ENCODE data around the gene TBCD.

Gene TBCD

DNA sequence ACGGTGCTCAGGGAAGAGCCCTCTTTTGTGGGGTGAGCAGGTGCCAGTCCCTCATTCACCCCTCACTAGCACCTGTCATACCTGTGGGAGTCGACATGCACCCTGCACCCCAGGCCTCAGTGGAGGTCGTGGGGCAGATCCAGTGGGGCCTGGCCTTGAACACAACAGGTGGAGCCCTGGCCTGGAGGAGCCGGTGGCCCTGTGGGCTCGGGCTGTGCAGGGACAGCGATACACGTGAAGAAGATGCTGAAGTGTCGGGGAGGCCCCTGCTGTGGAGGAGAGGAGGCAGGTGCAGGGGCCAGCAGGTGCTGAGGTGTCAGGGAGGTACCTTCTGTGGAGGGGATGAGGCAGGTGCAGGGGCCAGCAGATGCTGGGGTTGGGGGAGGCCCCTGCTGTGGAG is 56.1 kb downstream of the TBCD start:
- FAIRE-seq: no peak
- no peak for DNase-seq (ENCODE audit: insufficient read length, low spot score)

DNA sequence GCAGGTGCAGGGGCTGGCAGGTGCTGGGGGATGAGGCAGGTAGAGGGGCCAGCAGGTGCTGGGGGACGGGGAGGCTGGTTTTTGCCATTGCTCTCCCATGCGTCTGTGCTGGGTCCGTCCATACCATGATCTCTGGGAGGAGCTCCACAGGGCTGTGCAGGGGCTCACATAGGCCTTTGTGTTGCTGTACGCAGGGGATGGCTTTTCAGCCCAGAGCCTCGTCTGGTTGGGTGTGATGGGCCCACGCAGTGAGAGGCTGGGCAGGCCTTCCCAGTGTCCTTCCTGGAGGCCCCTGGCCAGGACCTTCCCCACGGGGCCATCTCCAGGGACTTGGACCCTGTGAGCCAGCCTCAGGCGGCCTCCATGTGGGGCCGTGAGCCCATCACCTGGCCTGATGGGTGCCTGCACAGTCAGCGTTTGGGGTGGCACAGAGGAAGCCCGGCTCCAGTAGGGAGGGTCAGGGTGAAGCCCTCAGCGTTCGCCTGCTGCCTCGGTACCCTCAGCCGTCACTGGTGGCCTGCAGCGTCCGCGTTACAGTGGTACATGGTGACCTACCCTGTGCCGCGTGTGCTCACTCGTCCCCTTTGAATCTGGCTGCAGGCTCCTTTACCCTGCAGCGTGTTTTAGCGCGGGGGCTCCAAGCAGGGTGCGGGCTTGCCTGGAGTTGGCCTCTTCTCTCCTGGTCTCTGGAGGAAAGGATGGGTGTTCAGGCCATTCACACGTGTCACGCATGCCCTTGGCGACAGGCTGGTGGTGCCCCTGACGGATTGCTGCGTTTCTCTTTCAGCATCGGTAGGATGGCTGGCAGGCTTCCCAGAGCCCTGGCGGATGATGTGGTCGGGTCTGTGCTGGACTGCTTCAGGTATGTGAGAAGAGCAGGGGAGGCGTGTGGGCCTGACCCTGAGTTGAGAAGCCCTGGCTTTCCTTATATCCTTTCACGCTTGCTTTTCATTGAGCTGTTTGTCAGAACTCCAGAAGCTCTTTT is 57.3 kb downstream of the TBCD start:
- no peak for FAIRE-seq
- DNase-seq (ENCODE audit: insufficient read length, low spot score): no peak

DNA sequence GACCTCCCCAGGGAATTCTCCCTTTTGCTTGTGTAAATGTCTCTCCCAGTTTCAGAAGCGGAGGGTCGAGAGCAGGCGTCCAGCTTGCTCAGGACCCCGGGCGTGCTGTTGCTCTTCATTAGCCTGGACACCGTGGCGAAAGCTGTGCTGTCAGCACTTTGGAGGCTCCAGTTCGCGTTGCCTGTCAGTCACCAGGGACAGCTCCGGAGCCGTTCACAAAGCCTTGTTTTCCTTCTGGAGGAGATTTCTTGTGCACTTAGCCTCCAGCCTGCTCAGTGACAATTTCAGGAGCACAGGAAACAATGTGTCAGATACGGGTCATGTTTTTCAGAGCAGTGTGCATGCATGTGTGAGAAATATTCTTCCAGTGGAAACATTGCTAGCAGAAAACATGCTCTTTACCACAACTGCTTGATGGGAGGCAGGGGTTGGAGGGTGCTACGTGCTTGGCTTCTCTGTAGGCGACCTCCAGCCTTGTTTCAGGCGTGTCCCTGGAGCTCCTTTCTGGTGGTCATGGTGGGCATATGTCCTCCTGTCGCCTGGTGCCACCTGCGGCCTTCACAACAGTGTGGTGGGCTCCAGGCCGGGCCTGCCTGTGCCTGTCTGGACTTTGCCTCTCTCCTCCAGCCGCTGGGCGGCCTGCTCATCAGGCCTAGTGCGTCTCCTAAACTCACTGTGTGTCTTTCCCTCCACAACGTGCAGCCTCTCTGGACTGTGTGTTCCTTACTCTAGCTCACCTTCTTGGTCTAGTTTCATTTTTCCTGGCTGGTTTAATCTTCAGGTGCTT is 59.0 kb downstream of the TBCD start:
- FAIRE-seq: no peak
- DNase-seq (ENCODE audit: insufficient read length, low spot score): no peak

DNA sequence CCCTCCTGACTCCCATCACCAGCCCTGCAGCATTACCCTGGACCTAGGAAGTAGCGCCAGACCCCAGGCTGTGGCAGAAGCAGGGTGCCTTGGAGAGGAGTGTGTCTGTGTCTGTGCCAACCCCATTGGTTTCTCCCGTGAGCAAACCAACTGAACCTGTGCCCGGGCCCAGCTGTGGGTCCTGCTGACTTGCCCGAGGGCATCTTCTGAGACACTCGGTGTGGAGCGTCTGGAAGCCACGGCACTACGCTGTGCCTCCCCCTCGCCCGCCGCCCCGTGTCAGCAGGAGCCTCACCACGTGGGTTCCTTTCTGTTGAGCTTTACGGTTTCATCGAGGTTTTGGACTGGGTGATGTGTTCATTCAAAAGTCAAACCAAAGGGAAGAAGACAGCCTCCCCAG is 60.2 kb downstream of the TBCD start:
- FAIRE-seq (no peak), DNase-seq (ENCODE audit: insufficient read length, low spot score) (no peak)

DNA sequence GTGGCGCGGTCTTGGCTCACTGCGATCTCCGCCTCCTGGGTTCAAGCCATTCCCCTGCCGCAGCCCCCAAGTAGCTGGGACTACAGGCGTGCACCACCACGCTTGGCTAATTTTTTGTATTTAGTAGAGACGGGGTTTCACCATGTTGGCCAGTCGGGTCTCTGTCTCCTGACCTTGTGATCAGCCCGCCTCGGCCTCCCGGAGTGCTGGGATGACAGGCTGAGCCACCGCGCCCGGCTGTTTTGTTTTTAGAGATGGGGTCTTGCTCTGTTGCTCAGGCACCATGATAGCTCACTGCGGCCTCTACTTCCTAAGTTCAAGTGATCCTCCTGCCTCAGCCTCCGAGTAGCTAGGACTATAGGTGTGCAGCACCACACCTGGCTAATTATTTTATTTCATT is 60.7 kb downstream of the TBCD start:
- FAIRE-seq (no peak), DNase-seq (ENCODE audit: insufficient read length, low spot score) (no peak)

DNA sequence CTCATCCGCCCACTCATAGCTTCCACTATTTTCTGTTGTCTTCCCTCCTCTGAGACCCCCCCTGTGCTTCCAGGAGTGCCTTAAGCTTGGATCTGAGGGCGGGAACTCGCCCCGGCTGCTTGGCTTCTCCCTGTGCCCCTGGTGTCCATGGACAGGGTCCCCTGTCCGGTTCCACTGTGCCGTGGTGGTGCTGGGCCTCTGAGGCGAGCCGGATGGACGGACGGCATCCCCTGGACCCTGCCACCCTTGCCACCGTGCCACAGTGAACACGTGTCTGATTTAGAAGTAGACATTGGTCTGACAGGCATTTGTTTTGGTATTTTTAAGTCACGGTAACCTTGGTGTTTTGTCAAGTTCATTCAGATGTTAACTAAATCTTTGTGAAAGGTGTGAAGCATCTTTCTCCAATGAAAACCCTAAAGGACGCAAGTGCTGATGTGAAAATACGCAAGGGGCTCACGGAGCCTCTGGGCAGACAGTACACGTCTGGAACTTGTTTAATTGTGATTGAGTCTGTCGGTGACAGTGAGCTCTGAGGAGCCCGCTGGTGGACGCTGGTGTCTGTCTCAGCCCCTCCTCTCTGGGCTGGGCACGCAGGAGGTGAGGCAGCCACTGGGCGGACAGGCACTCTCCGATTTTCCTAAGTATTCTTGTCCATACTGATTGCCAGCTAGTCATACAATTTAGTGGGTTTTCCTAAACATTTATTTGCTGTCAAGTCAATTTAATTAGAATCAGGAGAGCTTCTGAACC is 61.6 kb downstream of the TBCD start:
- no peak for FAIRE-seq
- DNase-seq (ENCODE audit: insufficient read length, low spot score): no peak

DNA sequence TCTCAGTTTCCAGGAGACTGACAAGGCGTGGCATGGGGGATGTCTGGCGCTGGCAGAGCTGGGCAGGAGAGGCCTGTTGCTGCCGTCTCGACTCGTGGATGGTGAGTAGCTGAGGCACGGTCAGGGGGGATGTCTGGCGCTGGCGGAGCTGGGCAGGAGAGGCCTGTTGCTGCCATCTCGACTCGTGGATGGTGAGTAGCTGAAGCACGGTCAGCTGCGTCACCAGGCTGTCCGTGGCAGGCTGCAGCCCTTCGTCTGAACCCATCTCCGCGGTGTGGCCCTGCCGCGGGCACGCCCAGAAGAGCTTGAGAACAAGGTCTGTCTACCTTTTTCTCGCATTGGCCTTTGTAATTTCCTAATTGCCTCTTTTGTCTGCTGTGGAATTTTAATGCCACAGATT is 63.0 kb downstream of the TBCD start:
- FAIRE-seq: no peak
- DNase-seq (ENCODE audit: insufficient read length, low spot score): no peak

DNA sequence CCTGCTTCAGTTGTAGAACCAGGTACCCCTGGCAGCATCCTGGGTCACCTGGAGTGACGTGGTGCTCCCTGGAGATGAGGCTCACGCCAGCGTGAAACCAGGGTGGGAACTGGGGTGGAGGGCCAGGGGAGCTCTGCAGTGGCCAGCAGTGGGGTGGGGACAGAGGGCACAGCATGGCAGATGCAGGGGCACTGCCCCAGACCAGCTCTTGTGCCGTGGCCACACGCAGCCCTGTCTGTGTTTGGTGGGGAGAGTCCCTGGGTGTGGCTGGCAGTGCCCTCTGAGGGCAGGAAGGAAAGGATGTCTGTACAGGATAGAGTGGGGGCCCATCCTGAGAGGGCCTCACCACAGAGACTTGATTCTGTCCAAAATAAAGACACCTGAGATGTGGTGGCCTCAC is 63.5 kb downstream of the TBCD start:
- no peak for FAIRE-seq
- DNase-seq (ENCODE audit: insufficient read length, low spot score): no peak

DNA sequence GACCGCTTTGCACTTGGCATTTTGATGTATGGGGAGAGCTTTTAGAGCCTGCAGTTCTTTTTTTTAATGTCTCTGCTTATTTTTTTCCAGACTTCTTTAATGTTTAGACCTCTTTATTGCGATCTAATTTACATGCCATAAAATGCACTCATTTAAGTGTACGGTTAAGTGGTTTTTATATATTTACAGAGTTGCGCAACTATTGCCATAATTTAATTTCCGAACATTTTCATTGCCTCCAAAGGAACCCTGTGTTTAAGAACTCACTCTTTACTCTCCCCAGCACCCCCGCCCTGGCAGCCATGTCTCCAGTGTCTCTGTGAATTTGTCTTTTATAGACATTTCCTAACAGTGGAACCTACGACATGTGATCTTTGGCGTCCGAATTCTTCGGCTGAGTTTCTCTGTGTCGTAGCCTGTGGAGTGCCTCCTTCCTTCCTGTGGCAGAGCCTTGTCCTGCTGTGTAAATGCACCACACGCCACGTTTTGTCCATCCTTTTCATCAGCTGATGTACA is 64.0 kb downstream of the TBCD start:
- FAIRE-seq (no peak), DNase-seq (ENCODE audit: insufficient read length, low spot score) (no peak)

DNA sequence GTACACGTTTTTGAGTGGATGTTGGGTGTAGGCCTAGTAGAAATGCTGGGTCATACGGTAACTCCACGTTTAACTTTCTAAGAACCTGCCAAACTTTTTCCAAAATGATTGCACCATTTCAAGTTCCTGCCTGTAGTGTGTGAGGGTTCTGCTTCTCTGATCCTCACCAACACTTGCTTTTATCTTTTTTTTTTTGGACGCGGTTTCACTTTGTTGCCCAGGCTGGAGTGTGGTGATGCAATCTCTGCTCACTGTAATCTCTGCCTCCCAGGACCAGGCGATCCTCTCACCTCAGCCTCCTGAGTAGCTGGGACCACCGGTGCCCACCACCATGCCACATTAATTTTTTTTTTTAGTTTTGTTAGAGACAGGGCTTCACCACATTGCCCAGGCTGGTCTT is 64.5 kb downstream of the TBCD start:
- FAIRE-seq (no peak), DNase-seq (ENCODE audit: insufficient read length, low spot score) (no peak)

DNA sequence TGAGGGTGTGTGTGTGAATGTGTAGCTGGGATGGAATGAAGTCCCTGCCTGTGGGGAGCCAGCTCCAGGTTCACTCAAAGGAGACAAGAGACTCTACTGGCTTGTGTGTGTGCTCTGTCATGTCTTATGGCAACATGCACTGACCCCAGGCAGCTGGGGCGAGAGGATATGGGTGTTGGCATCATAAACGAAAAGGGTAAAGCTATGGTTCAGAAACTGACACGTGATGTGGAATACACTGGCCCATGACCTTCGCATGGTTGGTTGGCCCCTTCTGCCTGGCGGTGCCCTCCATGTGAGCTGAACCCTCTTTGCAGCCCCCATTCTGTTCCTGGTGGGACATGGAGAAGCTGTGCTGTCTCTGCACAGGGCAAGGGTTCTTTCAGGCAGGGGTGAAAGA is 66.1 kb downstream of the TBCD start:
- FAIRE-seq (no peak), DNase-seq (ENCODE audit: insufficient read length, low spot score) (no peak)

DNA sequence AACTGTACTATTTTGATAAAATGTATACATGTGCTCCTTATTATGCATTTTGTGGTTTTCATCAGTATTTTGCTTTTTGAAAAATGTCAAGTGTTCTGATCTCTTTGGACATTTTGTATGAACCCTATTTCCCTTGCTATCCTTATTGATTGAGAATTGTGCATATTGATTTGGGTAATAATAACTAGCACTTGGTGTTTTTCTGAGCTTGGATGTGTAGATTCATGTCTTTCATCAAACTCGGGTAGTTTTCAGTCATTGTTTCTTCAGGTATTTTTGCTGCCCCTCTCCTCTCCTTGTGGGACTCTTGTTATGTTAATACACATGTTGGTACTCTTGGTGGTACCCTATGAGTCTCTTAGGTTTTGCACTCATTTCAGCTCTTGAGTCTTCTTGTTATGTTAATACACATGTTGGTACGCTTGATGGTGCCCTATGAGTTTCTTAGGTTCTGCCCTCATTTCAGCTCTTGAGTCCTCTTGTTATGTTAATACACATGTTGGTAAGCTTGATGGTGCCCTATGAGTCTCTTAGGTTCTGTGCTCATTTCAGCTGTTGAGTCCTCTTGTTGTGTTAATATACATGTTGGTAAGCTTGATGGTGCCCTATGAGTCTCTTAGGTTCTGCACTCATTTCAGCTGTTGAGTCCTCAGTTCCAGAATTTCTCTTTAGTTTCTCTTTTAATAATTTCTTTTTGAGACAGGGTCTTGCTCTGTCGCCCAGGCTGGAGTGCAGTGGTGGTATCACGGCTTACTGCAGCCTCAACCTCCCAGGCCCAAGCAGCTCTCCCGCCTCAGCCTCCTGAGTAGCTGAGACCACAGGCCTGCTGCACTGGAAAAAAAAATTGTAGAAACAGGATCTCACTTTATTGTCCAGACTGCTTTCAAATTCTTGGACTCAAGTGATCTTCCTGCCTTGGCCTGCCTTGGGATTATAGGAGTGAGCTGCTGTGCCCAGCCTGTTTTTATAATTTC is 68.7 kb downstream of the TBCD start:
- DNase-seq (ENCODE audit: insufficient read length, low spot score) (no peak), FAIRE-seq (no peak)

DNA sequence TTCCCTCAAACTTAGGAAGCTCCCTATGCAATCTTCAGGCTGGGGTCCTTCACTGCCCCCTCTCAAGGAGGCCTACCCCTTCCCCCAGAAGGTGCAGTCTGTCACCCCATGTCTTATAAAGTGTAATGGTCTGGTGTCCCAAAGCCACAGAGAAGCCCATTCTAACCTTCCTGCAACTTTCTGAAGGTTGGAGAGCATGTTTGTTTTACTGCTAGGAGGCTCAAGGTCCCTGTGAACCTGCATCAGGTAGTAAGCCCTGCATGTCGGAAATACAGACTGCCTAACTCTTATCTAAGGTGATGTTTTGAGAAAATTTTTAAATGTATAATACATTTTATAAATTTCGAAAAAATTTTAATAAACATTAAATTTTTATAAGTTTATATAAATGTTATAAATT is 69.7 kb downstream of the TBCD start:
- no peak for DNase-seq (ENCODE audit: insufficient read length, low spot score)
- no peak for FAIRE-seq

DNA sequence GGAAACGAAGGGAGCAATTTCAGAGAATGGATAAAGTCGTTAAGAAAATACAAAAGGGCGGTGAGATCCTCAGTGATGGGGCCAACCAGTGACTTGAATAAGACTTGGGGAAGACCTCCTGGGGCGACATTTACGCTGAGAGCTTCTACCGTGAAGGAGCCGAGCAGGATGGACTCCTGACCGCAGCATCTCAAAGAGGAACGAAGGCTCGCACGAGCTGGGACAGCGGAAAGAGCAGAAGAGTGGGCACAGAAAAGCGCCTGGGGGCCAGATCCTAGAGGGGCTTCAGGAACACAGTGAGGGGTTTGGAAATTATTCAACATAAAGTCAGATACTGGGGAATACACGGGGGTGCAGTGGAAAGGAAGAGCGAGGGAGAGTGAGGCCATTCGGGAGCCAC is 70.4 kb downstream of the TBCD start:
- FAIRE-seq (no peak), DNase-seq (ENCODE audit: insufficient read length, low spot score) (no peak)

DNA sequence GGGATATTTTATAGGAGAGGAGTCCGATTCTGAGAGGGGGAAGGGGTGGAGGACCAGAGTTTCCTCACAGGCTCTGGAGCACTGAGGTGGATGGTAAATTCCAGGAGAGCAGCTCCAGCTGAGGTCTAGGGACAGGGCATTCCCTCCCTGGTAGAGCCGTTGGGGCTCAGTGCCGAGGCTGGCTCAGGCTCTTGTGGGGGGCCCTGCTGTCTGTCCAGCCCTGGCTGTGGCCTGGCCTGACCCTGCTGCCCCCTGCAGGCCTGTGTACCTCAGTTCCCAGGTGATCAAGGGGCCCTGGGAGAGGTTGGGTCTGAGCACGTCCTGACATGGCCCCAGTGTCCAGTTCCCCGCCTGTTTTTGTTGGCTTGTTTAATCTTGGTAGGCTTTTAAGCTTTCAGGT is 71.1 kb downstream of the TBCD start:
- DNase-seq (ENCODE audit: insufficient read length, low spot score) (no peak), FAIRE-seq (no peak)

DNA sequence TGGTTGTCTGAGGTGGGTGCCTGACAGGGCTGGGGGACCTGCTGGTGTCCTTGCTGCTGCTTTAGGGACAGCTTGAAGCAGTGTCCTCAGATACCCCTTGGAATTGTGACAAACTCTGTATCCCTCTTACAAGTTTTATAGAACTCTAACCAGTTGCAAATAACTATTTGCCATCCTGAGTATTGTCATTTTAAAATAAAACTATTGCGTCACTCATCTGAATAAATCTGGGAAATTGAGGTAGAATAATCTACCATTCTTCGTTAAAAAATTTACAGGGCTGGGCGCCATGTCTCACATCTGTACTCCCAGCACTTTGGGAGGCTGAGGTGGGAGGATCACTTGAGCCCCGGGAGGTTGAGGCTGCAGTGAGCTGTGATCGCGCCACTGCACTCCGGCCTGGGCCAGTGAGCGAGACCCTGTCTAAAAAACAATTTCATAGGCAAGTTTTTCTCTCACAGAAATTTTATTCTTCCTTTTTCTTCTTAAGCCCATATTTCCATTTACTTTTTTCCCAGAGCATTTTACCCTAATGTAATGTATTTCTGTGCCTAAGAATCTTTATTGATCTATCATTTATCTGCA is 73.8 kb downstream of the TBCD start:
- no peak for FAIRE-seq

DNA sequence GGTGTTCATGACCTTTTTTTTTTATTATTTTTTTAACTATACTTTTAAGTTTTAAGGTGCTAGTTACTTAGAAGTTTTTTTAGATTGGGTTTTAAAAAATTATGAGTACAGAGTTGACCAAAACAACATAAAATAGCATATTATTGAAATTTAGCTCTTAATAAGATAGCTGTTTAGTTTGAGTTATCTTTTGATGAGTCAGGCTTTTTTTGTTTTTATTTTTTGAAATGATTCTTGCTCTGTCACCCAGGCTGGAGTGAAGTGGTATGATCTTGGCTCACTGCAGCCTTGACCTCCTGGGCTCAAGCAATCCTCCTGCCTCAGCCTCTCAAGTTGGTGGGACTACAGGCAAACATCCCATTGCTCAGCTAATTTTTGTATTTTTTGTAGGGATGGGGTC is 74.3 kb downstream of the TBCD start:
- FAIRE-seq: no peak

More for the DNA sequence above, 73.8 kb downstream of the TBCD start:
- DNase-seq (ENCODE audit: insufficient read length, low spot score): no peak

DNA sequence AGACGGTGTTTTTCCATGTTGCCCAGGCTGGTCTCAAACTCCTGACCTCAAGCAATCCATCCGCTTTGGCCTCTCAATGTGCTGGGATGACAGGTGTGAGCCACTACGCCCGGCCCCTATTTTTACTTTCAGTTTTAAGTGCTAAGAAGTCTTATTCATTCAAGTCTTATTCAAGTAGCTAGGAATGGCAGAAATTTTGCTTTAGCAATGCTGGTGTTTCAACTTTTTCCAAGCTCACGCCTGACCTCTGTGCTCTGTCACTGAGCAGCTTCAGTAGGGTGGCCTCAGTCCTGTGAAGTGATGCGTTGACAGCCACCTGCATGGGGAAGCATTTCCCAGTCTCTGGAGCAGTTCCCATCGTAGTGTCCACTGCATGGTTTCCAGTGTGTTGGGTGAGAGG is 75.1 kb downstream of the TBCD start:
- DNase-seq (ENCODE audit: insufficient read length, low spot score): no peak
- FAIRE-seq: no peak

More for the DNA sequence above, 74.3 kb downstream of the TBCD start:
- no peak for DNase-seq (ENCODE audit: insufficient read length, low spot score)

DNA sequence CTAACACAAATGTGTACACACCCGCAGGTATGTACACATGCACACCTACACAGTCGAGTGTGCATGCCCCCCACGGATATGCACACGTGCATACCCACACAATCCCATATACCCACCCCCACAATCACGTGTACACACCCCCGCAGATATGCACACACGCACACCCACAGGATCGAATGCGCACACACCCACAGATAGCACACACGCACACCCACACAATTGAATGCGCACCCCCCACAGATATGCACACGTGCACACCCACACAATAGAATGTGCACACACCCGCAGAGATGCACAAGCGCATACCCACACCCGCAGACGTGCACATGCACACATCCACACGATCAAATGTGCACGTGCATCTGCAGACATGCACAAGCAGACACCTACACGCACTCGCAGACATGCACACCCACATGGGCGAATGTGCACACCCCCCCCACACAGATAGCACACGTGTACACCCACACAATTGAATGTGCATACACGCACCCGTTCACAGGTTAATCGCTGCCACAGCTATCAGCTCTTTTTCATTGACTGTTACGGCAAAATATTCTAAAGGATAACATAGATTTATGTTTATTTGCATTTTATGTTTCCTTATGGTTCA is 77.1 kb downstream of the TBCD start:
- no peak for FAIRE-seq
- no peak for DNase-seq (ENCODE audit: insufficient read length, low spot score)
